A549 (cell line): ENCODE data around the gene MORF4L1.

Experiments
- CHD2 ChIP-seq: fragments of 150-350 bp; IDR thresholded peaks from 2 replicates; pipeline ENCODE4 v1.6.1; 2014; ENCODE audit warnings: low read length; ENCODE audit not compliant: partially characterized antibody
- POLR2A ChIP-seq: IDR thresholded peaks from 2 replicates; pipeline ENCODE4 v1.6.1; 2012; ENCODE audit warnings: mild to moderate bottlenecking, low read length
- RFX5 ChIP-seq: fragments of 450-650 bp; IDR thresholded peaks from 2 replicates; pipeline ENCODE4 v1.7.1; 2014; ENCODE audit warnings: antibody characterized with exemption, mild to moderate bottlenecking, moderate library complexity
- TF ChIP-seq, protein P1 (sequence below): fragments of 450-650 bp; IDR thresholded peaks from 2 replicates; pipeline ENCODE4 v1.6.1; 2014; ENCODE audit warnings: antibody characterized with exemption
- TF ChIP-seq, protein P2 (sequence below): fragments of >200 bp; sonication (Bioruptor Twin); formaldehyde crosslinking; IDR thresholded peaks from 3 replicates; pipeline ENCODE4 v1.5.1; 2016

DNA sequence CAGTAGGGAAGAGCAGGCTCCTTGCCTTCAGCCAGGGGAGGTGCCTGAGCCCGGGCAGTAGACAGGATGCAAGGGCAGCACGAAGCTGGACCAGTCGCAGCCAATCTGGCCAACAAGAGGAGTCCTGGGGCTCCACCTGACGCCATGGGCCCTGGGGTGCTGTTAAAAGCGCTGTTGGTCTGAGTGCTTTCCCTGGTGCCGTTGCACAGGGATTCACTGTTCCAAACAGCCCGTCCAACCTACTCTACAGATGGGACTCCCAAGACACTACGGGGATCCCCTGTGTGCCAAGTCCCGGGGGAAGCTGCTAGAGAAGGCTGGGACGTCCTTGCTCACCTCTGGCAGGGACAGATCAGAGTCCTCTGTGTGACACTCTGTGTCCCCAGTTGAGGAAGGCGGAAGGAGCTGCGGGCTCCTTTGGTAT lies 71.5 kb downstream of the MORF4L1 start:
- no peak for TF ChIP-seq CHD2
- no peak for TF ChIP-seq RFX5
- no peak for TF ChIP-seq POLR2A
- TF ChIP-seq, protein P1, sequence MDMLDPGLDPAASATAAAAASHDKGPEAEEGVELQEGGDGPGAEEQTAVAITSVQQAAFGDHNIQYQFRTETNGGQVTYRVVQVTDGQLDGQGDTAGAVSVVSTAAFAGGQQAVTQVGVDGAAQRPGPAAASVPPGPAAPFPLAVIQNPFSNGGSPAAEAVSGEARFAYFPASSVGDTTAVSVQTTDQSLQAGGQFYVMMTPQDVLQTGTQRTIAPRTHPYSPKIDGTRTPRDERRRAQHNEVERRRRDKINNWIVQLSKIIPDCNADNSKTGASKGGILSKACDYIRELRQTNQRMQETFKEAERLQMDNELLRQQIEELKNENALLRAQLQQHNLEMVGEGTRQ = no peak
- TF ChIP-seq, protein P2, sequence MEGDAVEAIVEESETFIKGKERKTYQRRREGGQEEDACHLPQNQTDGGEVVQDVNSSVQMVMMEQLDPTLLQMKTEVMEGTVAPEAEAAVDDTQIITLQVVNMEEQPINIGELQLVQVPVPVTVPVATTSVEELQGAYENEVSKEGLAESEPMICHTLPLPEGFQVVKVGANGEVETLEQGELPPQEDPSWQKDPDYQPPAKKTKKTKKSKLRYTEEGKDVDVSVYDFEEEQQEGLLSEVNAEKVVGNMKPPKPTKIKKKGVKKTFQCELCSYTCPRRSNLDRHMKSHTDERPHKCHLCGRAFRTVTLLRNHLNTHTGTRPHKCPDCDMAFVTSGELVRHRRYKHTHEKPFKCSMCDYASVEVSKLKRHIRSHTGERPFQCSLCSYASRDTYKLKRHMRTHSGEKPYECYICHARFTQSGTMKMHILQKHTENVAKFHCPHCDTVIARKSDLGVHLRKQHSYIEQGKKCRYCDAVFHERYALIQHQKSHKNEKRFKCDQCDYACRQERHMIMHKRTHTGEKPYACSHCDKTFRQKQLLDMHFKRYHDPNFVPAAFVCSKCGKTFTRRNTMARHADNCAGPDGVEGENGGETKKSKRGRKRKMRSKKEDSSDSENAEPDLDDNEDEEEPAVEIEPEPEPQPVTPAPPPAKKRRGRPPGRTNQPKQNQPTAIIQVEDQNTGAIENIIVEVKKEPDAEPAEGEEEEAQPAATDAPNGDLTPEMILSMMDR = no peak
